SK-N-SH (cell line): ENCODE measurements around the gene MACIR. TPM values are rescaled to one million over a fixed set of nuclear protein-coding genes. Genes with fewer than 3 reads are reported as not detected.

ENCODE experiments used
- CTCF ChIA-PET: fragments of 300-600, 350-600 bp; formaldehyde crosslinking; extraction: SDS; loops from one replicate; lab custom pipeline; 2021; lab: Yijun Ruan, JAX
- POLR2A ChIA-PET: fragments of 350-600 bp; sonication (Branson Sonifier 250); formaldehyde crosslinking; extraction: SDS; loops from one replicate; lab custom pipeline; 2020; ENCODE audit warnings: antibody characterized with exemption, inconsistent platforms; lab: Yijun Ruan, JAX
- DNase-seq: peaks from one replicate; pipeline ENCODE4 v3.0.0; 2012
- H2AFZ ChIP-seq: fragments of 200-600 bp; sonication (generic); 2 replicates; pipeline ENCODE4 v1.8.1; 2016; ENCODE audit warnings: antibody characterized with exemption, mild to moderate bottlenecking, low read depth
- H3F3A ChIP-seq: fragments of 200-600 bp; sonication (generic); replicated peaks from 2 replicates; pipeline ENCODE3; 2016; ENCODE audit warnings: antibody characterized with exemption, mild to moderate bottlenecking; ENCODE audit not compliant: insufficient read depth
- H3K27ac ChIP-seq, 2 experiments: fragments of 200-500 bp in 1 of 2; fragments of 200-600 bp in 1 of 2; sonication (Bioruptor generic) in 1 of 2; sonication (generic), shearing (Covaris generic) in 1 of 2; 2 replicates each; pipeline versions ENCODE4 v1.5.1 to v1.6.1; 2014 to 2016; ENCODE audit warnings: low read depth in 2 of 2, inconsistent platforms in 1 of 2, low read length in 1 of 2, mild to moderate bottlenecking in 1 of 2, mixed read lengths in 1 of 2
- H3K27me3 ChIP-seq: fragments of 200-600 bp; sonication (generic), shearing (Covaris generic); 2 replicates; pipeline ENCODE4 v1.6.1; 2016; ENCODE audit warnings: mixed run types; ENCODE audit not compliant: insufficient read depth
- H3K36me3 ChIP-seq, 2 experiments: fragments of 200-500 bp in 1 of 2; fragments of 200-600 bp in 1 of 2; sonication (Bioruptor generic) in 1 of 2; sonication (generic) in 1 of 2; replicated peaks in 1 of 2; 2 replicates each; pipeline versions ENCODE3 to v1.5.1; 2014 to 2016; ENCODE audit warnings: low read length in 1 of 2, mild to moderate bottlenecking in 1 of 2; ENCODE audit not compliant: insufficient read depth in 2 of 2, control insufficient read depth in 1 of 2
- H3K4me1 ChIP-seq, 2 experiments: fragments of 200-500 bp in 1 of 2; fragments of 200-600 bp in 1 of 2; sonication (Bioruptor generic) in 1 of 2; sonication (generic), shearing (Covaris generic) in 1 of 2; 2 replicates each; pipeline versions ENCODE4 v1.5.1 to v1.6.1; 2014 to 2016; ENCODE audit warnings: low read depth in 1 of 2, low read length in 1 of 2, mixed run types in 1 of 2; ENCODE audit not compliant: insufficient read depth in 2 of 2, control insufficient read depth in 1 of 2
- H3K4me2 ChIP-seq: fragments of 200-600 bp; sonication (generic), shearing (Covaris generic); 2 replicates; pipeline ENCODE4 v1.6.1; 2017; ENCODE audit warnings: mixed run types
- H3K4me3 ChIP-seq, 2 experiments: fragments of 200-500 bp in 1 of 2; fragments of 200-600 bp in 1 of 2; sonication (Bioruptor generic) in 1 of 2; sonication (generic), shearing (Covaris generic) in 1 of 2; 2 replicates each; pipeline versions ENCODE4 v1.5.1 to v1.8.1; 2014 to 2016; ENCODE audit warnings: low read depth in 2 of 2, inconsistent platforms in 1 of 2, low read length in 1 of 2, mild to moderate bottlenecking in 1 of 2, mixed read lengths in 1 of 2, moderate library complexity in 1 of 2
- H3K79me2 ChIP-seq: fragments of 200-600 bp; sonication (generic); 2 replicates; pipeline ENCODE4 v1.8.1; 2017; ENCODE audit warnings: mild to moderate bottlenecking; ENCODE audit not compliant: insufficient read depth
- H3K9ac ChIP-seq: fragments of 200-600 bp; sonication (generic); 2 replicates; pipeline ENCODE4 v1.6.1; 2017; ENCODE audit warnings: mixed run types
- H3K9me2 ChIP-seq: fragments of 200-600 bp; sonication (generic); 2 replicates; pipeline ENCODE4 v1.6.1; 2017; ENCODE audit warnings: mixed run types
- H3K9me3 ChIP-seq: fragments of 200-600 bp; sonication (generic); 2 replicates; pipeline ENCODE4 v1.6.1; 2017; ENCODE audit warnings: mixed run types, mild to moderate bottlenecking, moderate library complexity
- H4K20me1 ChIP-seq: fragments of 200-600 bp; sonication (generic); 2 replicates; pipeline ENCODE4 v1.6.1; 2017; ENCODE audit warnings: mild to moderate bottlenecking, mixed run types; ENCODE audit not compliant: insufficient read depth
- EP300 ChIP-seq, 2 experiments: IDR thresholded peaks; 2 replicates each; pipeline versions ENCODE4 v1.4.0 to v1.6.1; 2012; ENCODE audit warnings: borderline replicate concordance in 1 of 2, low read depth in 1 of 2, low read length in 1 of 2
- FOXJ3 ChIP-seq: sonication (generic); formaldehyde crosslinking; IDR thresholded peaks from 2 replicates; pipeline ENCODE4 v1.5.1; 2020; ENCODE audit warnings: mild to moderate bottlenecking, missing genetic modification reagents
- FOXM1 ChIP-seq: IDR thresholded peaks from 2 replicates; pipeline ENCODE4 v1.4.0; 2012; ENCODE audit warnings: low read depth, mild to moderate bottlenecking
- GABPA ChIP-seq: IDR thresholded peaks from 2 replicates; pipeline ENCODE4 v1.4.0; 2012; ENCODE audit warnings: low read depth, mild to moderate bottlenecking
- JUND ChIP-seq: IDR thresholded peaks from 2 replicates; pipeline ENCODE4 v1.4.0; 2012
- NFIC ChIP-seq: IDR thresholded peaks from 2 replicates; pipeline ENCODE4 v1.4.0; 2012; ENCODE audit warnings: borderline replicate concordance
- NRF1 ChIP-seq: IDR thresholded peaks from 2 replicates; pipeline ENCODE4 v1.6.1; 2012; ENCODE audit warnings: low read depth, mild to moderate bottlenecking, low read length
- POLR2AphosphoS5 ChIP-seq: IDR thresholded peaks from 2 replicates; pipeline ENCODE4 v1.6.1; 2012; ENCODE audit warnings: low read depth, low read length
- RCOR1 ChIP-seq: fragments of 150-350 bp; IDR thresholded peaks from 2 replicates; pipeline ENCODE4 v1.6.1; 2017; ENCODE audit warnings: antibody characterized with exemption, low read length
- TCF12 ChIP-seq: IDR thresholded peaks from 2 replicates; pipeline ENCODE4 v1.4.0; 2012
- YY1 ChIP-seq: IDR thresholded peaks from 2 replicates; pipeline ENCODE4 v1.4.0; 2012; ENCODE audit warnings: low read depth, mild to moderate bottlenecking
- WGBS: methylation state at CpG from one replicate; pipeline ENCODE4 v1.1.6; 2017; ENCODE audit warnings: low lambda C conversion rate; 5-methylcytosine and 5-hydroxymethylcytosine counted together
- polyA plus RNA-seq, 3 experiments: library from polyadenylated mRNA; depleted of rRNA; stranded (reverse); fragments of >200 nt; gene quantifications; 2 replicates each; pipeline ENCODE4 v1.2.3, GENCODE V29; 2012
- TF ChIP-seq, protein P1 (sequence below): IDR thresholded peaks from 2 replicates; pipeline ENCODE4 v1.4.0; 2012; ENCODE audit warnings: low read depth, borderline replicate concordance
- TF ChIP-seq, protein P2 (sequence below): IDR thresholded peaks from 2 replicates; pipeline ENCODE4 v1.4.0; 2012; ENCODE audit warnings: low read depth, borderline replicate concordance
- TF ChIP-seq, protein P3 (sequence below): IDR thresholded peaks from 2 replicates; pipeline ENCODE4 v1.6.1; 2012; ENCODE audit warnings: mild to moderate bottlenecking, low read depth, low read length, moderate library complexity
- TF ChIP-seq, protein P4 (sequence below): fragments of 200-600 bp; sonication (generic); IDR thresholded peaks from 2 replicates; pipeline ENCODE4 v1.6.1; 2017; ENCODE audit warnings: antibody characterized with exemption, mild to moderate bottlenecking, moderate library complexity
- TF ChIP-seq, protein P5 (sequence below): IDR thresholded peaks from 2 replicates; pipeline ENCODE4 v1.4.0; 2012; ENCODE audit warnings: low read depth
- TF ChIP-seq, protein P6 (sequence below): fragments of 150-350 bp; IDR thresholded peaks from 2 replicates; pipeline ENCODE4 v1.6.1; 2016; ENCODE audit warnings: mild to moderate bottlenecking, low read depth, low read length

The MACIR gene
- polyA plus RNA-seq, 1 of the 3 experiments (the other 2 are of a cell fraction): 24.7 TPM

DNA sequence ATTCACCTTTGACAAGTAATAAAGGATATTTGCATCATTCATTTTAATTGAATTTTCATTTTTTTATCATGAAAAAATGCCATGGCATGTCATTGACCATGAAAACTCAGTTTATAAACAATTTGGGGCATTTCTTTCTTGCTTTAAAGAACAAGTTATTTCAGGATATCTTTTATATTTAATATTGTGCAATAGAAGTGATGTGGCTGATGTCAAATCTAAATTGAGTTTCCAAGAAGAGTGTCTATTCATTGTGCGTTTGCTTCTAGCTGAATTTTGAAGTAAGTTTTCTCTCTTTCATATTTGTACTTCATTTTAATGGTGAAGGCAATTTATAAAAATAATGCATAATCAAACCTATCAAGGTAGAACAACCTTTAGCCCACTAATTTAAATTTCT, 30.5 kb downstream of the MACIR start (continued):
- TF ChIP-seq, protein P1, sequence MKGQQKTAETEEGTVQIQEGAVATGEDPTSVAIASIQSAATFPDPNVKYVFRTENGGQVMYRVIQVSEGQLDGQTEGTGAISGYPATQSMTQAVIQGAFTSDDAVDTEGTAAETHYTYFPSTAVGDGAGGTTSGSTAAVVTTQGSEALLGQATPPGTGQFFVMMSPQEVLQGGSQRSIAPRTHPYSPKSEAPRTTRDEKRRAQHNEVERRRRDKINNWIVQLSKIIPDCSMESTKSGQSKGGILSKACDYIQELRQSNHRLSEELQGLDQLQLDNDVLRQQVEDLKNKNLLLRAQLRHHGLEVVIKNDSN: no peak

DNA sequence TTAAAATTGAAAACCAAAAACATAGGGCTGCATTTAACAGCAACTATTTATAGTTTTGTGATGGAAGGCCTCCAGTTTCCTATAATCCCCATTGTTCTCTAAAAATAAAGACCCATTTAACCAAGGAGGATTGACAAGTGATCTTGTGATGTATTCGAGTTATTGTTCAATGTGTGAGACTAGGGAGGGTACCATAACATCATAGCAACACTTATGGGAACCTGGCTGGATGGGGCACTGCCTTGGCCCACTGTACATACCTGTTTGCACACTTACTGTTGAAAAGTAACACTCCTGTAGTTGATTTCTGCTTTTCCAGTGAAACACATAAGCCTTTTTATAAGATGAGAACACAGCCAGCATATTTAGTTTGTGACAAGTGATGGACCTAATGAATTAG, 32.3 kb downstream of the MACIR start:
- no peak overlapping the region for H3K27ac ChIP-seq
- H3K9me2 ChIP-seq: no peaks in the 10 kb centered on the region
- no peak for DNase-seq
- H3K79me2 ChIP-seq: peaks cover 4% of the 10 kb centered on the region; the same call in 1 of the 2 replicates
- H3K36me3 ChIP-seq: no peaks in the 10 kb centered on the region
- H3K9ac ChIP-seq: no peak overlapping the region
- H4K20me1 ChIP-seq: no peaks in the 10 kb centered on the region
- TF ChIP-seq FOXM1 (no peak), EP300 (IDR thresholded peaks at IDR 0.05; ENCODE audit: borderline replicate concordance in 1 of 2, low read depth in 1 of 2, low read length in 1 of 2) (no peak), NFIC (no peak), JUND (no peak), TCF12 (no peak), FOXJ3 (CRISPR knock-in tag) (no peak), GABPA (no peak), YY1 (no peak), RCOR1 (no peak), POLR2AphosphoS5 (no peak), NRF1 (no peak)
- TF ChIP-seq, protein P2, sequence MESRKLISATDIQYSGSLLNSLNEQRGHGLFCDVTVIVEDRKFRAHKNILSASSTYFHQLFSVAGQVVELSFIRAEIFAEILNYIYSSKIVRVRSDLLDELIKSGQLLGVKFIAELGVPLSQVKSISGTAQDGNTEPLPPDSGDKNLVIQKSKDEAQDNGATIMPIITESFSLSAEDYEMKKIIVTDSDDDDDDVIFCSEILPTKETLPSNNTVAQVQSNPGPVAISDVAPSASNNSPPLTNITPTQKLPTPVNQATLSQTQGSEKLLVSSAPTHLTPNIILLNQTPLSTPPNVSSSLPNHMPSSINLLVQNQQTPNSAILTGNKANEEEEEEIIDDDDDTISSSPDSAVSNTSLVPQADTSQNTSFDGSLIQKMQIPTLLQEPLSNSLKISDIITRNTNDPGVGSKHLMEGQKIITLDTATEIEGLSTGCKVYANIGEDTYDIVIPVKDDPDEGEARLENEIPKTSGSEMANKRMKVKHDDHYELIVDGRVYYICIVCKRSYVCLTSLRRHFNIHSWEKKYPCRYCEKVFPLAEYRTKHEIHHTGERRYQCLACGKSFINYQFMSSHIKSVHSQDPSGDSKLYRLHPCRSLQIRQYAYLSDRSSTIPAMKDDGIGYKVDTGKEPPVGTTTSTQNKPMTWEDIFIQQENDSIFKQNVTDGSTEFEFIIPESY: no peak
- TF ChIP-seq, protein P3, sequence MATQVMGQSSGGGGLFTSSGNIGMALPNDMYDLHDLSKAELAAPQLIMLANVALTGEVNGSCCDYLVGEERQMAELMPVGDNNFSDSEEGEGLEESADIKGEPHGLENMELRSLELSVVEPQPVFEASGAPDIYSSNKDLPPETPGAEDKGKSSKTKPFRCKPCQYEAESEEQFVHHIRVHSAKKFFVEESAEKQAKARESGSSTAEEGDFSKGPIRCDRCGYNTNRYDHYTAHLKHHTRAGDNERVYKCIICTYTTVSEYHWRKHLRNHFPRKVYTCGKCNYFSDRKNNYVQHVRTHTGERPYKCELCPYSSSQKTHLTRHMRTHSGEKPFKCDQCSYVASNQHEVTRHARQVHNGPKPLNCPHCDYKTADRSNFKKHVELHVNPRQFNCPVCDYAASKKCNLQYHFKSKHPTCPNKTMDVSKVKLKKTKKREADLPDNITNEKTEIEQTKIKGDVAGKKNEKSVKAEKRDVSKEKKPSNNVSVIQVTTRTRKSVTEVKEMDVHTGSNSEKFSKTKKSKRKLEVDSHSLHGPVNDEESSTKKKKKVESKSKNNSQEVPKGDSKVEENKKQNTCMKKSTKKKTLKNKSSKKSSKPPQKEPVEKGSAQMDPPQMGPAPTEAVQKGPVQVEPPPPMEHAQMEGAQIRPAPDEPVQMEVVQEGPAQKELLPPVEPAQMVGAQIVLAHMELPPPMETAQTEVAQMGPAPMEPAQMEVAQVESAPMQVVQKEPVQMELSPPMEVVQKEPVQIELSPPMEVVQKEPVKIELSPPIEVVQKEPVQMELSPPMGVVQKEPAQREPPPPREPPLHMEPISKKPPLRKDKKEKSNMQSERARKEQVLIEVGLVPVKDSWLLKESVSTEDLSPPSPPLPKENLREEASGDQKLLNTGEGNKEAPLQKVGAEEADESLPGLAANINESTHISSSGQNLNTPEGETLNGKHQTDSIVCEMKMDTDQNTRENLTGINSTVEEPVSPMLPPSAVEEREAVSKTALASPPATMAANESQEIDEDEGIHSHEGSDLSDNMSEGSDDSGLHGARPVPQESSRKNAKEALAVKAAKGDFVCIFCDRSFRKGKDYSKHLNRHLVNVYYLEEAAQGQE: no peak
- TF ChIP-seq, protein P4, sequence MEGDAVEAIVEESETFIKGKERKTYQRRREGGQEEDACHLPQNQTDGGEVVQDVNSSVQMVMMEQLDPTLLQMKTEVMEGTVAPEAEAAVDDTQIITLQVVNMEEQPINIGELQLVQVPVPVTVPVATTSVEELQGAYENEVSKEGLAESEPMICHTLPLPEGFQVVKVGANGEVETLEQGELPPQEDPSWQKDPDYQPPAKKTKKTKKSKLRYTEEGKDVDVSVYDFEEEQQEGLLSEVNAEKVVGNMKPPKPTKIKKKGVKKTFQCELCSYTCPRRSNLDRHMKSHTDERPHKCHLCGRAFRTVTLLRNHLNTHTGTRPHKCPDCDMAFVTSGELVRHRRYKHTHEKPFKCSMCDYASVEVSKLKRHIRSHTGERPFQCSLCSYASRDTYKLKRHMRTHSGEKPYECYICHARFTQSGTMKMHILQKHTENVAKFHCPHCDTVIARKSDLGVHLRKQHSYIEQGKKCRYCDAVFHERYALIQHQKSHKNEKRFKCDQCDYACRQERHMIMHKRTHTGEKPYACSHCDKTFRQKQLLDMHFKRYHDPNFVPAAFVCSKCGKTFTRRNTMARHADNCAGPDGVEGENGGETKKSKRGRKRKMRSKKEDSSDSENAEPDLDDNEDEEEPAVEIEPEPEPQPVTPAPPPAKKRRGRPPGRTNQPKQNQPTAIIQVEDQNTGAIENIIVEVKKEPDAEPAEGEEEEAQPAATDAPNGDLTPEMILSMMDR: no peak
- TF ChIP-seq, protein P5, sequence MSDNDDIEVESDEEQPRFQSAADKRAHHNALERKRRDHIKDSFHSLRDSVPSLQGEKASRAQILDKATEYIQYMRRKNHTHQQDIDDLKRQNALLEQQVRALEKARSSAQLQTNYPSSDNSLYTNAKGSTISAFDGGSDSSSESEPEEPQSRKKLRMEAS: no peak
- TF ChIP-seq, protein P6, sequence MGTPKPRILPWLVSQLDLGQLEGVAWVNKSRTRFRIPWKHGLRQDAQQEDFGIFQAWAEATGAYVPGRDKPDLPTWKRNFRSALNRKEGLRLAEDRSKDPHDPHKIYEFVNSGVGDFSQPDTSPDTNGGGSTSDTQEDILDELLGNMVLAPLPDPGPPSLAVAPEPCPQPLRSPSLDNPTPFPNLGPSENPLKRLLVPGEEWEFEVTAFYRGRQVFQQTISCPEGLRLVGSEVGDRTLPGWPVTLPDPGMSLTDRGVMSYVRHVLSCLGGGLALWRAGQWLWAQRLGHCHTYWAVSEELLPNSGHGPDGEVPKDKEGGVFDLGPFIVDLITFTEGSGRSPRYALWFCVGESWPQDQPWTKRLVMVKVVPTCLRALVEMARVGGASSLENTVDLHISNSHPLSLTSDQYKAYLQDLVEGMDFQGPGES: no peak
- H3F3A ChIP-seq: no peaks in the 10 kb centered on the region
- no peak overlapping the region for H3K4me2 ChIP-seq
- CTCF ChIA-PET: interaction anchor here (0.5 to 1.3 kb wide), 2 partner anchors 18 to 184 kb away, joined by 3 read pairs; no protein-coding TSS in a partner anchor
- H3K9me3 ChIP-seq: no peaks in the 10 kb centered on the region
- H3K4me3 ChIP-seq: no peak overlapping the region
- no peaks in the 10 kb centered on the region; a peak in 2 of 4 replicates for H3K4me1 ChIP-seq
- POLR2A ChIA-PET: interaction anchor here (0.7 kb wide), 1 partner anchor 32 kb away, joined by 3 read pairs; the partner anchor contains the start of gene MACIR
- H2AFZ ChIP-seq: no peak overlapping the region
- 67% methylated on average over 1 of the region's 1 CpG for WGBS
- no peaks in the 10 kb centered on the region for H3K27me3 ChIP-seq
